GM23338 (cell line): ENCODE data around the gene EXD3. TPM values are rescaled to one million over a fixed set of nuclear protein-coding genes. Genes with fewer than 3 reads are reported as not detected.

Experiments
- ATAC-seq: fragments of 200-7000 bp; cut with Tn5 transposase; 3 replicates; pipeline ENCODE4 v1.9.1; 2020
- DNase-seq: peaks from one replicate; pipeline ENCODE4 v3.0.0-alpha.2; 2015; ENCODE audit warnings: low spot score
- H2AFZ ChIP-seq: fragments of 200-600 bp; sonication (generic); 2 replicates; pipeline ENCODE4 v1.8.0; 2016; ENCODE audit warnings: antibody characterized with exemption, mild to moderate bottlenecking, moderate library complexity
- H3F3A ChIP-seq: fragments of 200-600 bp; sonication (generic); replicated peaks from 2 replicates; pipeline ENCODE4 v1.8.0; 2017; ENCODE audit warnings: antibody characterized with exemption, mixed run types, low read depth
- H3K27ac ChIP-seq: fragments of 200-600 bp; sonication (generic); 2 replicates; pipeline ENCODE4 v1.6.1; 2016; ENCODE audit warnings: low read depth
- H3K27me3 ChIP-seq: fragments of 200-600 bp; sonication (generic); 2 replicates; pipeline ENCODE4 v1.8.0; 2016; ENCODE audit warnings: mild to moderate bottlenecking, mixed run types, moderate library complexity; ENCODE audit not compliant: insufficient read depth
- H3K36me3 ChIP-seq: fragments of 200-600 bp; sonication (generic); 2 replicates; pipeline ENCODE4 v1.8.0; 2016; ENCODE audit warnings: mild to moderate bottlenecking; ENCODE audit not compliant: insufficient read depth
- H3K4me1 ChIP-seq: fragments of 200-600 bp; sonication (generic); 2 replicates; pipeline ENCODE4 v1.8.0; 2016; ENCODE audit warnings: mild to moderate bottlenecking, moderate library complexity; ENCODE audit not compliant: insufficient read depth
- H3K4me2 ChIP-seq: fragments of 200-600 bp; sonication (generic); 2 replicates; pipeline ENCODE4 v1.7.1; 2017; ENCODE audit warnings: mixed run types
- H3K4me3 ChIP-seq: fragments of 200-600 bp; sonication (generic); 2 replicates; pipeline ENCODE4 v1.6.1; 2016; ENCODE audit warnings: mixed run types
- H3K79me2 ChIP-seq: fragments of 200-600 bp; sonication (generic); replicated peaks from 2 replicates; pipeline ENCODE4 v1.8.0; 2017; ENCODE audit warnings: mild to moderate bottlenecking; ENCODE audit not compliant: insufficient read depth
- H3K9me2 ChIP-seq: fragments of 200-600 bp; sonication (generic); 2 replicates; pipeline ENCODE4 v1.8.0; 2017; ENCODE audit not compliant: insufficient read depth
- H4K20me1 ChIP-seq: fragments of 200-600 bp; sonication (generic); replicated peaks from 2 replicates; pipeline ENCODE4 v1.8.0; 2017; ENCODE audit warnings: mild to moderate bottlenecking; ENCODE audit not compliant: insufficient read depth
- H3K27ac Mint-ChIP-seq: 2 replicates; pipeline ENCODE4 v1.8.0; 2020; ENCODE audit warnings: inconsistent platforms, mild to moderate bottlenecking, moderate library complexity, mixed read lengths
- H3K27me3 Mint-ChIP-seq: 3 replicates; pipeline ENCODE4 v1.8.0; 2022; ENCODE audit warnings: low read depth, mild to moderate bottlenecking, moderate library complexity, mixed read lengths, inconsistent platforms; ENCODE audit not compliant: insufficient read depth, poor library complexity
- H3K36me3 Mint-ChIP-seq: 3 replicates; pipeline ENCODE4 v1.8.0; 2021; ENCODE audit warnings: low read depth, mild to moderate bottlenecking, inconsistent platforms, moderate library complexity, mixed read lengths
- H3K4me1 Mint-ChIP-seq: 3 replicates; pipeline ENCODE4 v1.8.0; 2020; ENCODE audit warnings: mild to moderate bottlenecking, inconsistent platforms, mixed read lengths
- H3K4me3 Mint-ChIP-seq: 3 replicates; pipeline ENCODE4 v1.8.0; 2021; ENCODE audit warnings: moderate library complexity, mild to moderate bottlenecking, inconsistent platforms, mixed read lengths
- H3K9me3 Mint-ChIP-seq: 3 replicates; pipeline ENCODE4 v1.8.0; 2020; ENCODE audit warnings: moderate library complexity, mild to moderate bottlenecking, inconsistent platforms, mixed read lengths
- CREB1 ChIP-seq: fragments of 250-450 bp; sonication (Bioruptor Pico); IDR thresholded peaks from 2 replicates; pipeline ENCODE4 v1.5.0; 2020; ENCODE audit warnings: low read depth, mild to moderate bottlenecking, moderate library complexity
- EZH2 ChIP-seq: fragments of 200-600 bp; sonication (generic); IDR thresholded peaks from one replicate; pipeline ENCODE4 v1.8.0; 2017; ENCODE audit warnings: antibody characterized with exemption, mild to moderate bottlenecking, low read depth; ENCODE audit not compliant: unreplicated experiment
- JUNB ChIP-seq: IDR thresholded peaks from one replicate; pipeline ENCODE4 v1.6.1; 2016; ENCODE audit warnings: antibody characterized with exemption; ENCODE audit not compliant: unreplicated experiment
- POLR2AphosphoS5 ChIP-seq: IDR thresholded peaks from 2 replicates; pipeline ENCODE4 v1.6.1; 2016; ENCODE audit warnings: antibody characterized with exemption, low read depth
- REST ChIP-seq: IDR thresholded peaks from one replicate; pipeline ENCODE4 v1.6.1; 2018; ENCODE audit warnings: antibody characterized with exemption; ENCODE audit not compliant: unreplicated experiment
- STAT1 ChIP-seq: IDR thresholded peaks from one replicate; pipeline ENCODE4 v1.6.1; 2016; ENCODE audit warnings: antibody characterized with exemption; ENCODE audit not compliant: unreplicated experiment
- ZNF114 ChIP-seq: fragments of 250-450 bp; sonication (Bioruptor Pico); IDR thresholded peaks from 2 replicates; pipeline ENCODE4 v1.5.0; 2020; ENCODE audit warnings: mild to moderate bottlenecking, moderate library complexity
- ZNF331 ChIP-seq: fragments of 250-450 bp; sonication (Bioruptor Pico); IDR thresholded peaks from 2 replicates; pipeline ENCODE4 v1.5.0; 2020; ENCODE audit warnings: low read depth, mild to moderate bottlenecking, moderate library complexity
- polyA plus RNA-seq: library from polyadenylated mRNA; unstranded; fragments of >200 nt; fragmentation: Nextera tagmentation; extraction: Ambion mirVana; gene quantifications from 2 replicates; pipeline ENCODE4 v1.2.1, GENCODE V29; 2016
- total RNA-seq: library from RNA; depleted of rRNA; stranded (reverse); fragments of >200 nt; shearing (Covaris generic); gene quantifications from 2 replicates; pipeline ENCODE4 v1.2.3, GENCODE V29; 2014
- TF ChIP-seq, protein P1 (sequence below), 2 experiments: fragments of 200-600 bp in 1 of 2; sonication (generic) in 1 of 2; conservative IDR thresholded peaks; 2 replicates each; pipeline versions ENCODE4 v1.5.1 to v1.6.1; 2016 to 2017; ENCODE audit warnings: antibody characterized with exemption in 2 of 2, low read depth in 2 of 2, mild to moderate bottlenecking in 2 of 2, moderate library complexity in 1 of 2

EXD3 gene
- total and polyA plus RNA-seq, 2 experiments from 2014 or later = 3.6 to 9.7 TPM

GRCh38 chr9:137426018-137426681 is 3.2 kb upstream of the EXD3 start:
- Mint-ChIP-seq H3K36me3 (no peaks in the 10 kb centered on the region; the same call in 2 of the 3 replicates), H3K9me3 (no peaks in the 10 kb centered on the region; the same call in 2 of the 3 replicates), H3K4me1 (peaks cover 4% of the 10 kb centered on the region; the same call in 2 of the 3 replicates), H3K27me3 (peaks cover 10% of the 10 kb centered on the region), H3K4me3 (no peak overlapping the region), H3K27ac (no peak overlapping the region)
- Histone ChIP-seq H3K4me2 (no peak overlapping the region), H2AFZ (no peak overlapping the region), H3K27me3 (peaks cover 9% of the 10 kb centered on the region), H3K79me2 (peaks cover 12% of the 10 kb centered on the region), H3K36me3 (no peaks in the 10 kb centered on the region), H3K9me2 (no peaks in the 10 kb centered on the region), H4K20me1 (no peaks in the 10 kb centered on the region; the same call in 1 of the 2 replicates), H3K4me3 (no peak overlapping the region), H3K27ac (no peak overlapping the region), H3K4me1 (peaks cover 6% of the 10 kb centered on the region), H3F3A (no peaks in the 10 kb centered on the region; the same call in 1 of the 2 replicates)
- no peak for ATAC-seq
- TF ChIP-seq JUNB = no peak
- TF ChIP-seq POLR2AphosphoS5 = no peak
- no peak for TF ChIP-seq ZNF114 (CRISPR knock-in tag)
- no peak for TF ChIP-seq ZNF331 (CRISPR knock-in tag)
- TF ChIP-seq EZH2 = no peak
- TF ChIP-seq, protein P1, sequence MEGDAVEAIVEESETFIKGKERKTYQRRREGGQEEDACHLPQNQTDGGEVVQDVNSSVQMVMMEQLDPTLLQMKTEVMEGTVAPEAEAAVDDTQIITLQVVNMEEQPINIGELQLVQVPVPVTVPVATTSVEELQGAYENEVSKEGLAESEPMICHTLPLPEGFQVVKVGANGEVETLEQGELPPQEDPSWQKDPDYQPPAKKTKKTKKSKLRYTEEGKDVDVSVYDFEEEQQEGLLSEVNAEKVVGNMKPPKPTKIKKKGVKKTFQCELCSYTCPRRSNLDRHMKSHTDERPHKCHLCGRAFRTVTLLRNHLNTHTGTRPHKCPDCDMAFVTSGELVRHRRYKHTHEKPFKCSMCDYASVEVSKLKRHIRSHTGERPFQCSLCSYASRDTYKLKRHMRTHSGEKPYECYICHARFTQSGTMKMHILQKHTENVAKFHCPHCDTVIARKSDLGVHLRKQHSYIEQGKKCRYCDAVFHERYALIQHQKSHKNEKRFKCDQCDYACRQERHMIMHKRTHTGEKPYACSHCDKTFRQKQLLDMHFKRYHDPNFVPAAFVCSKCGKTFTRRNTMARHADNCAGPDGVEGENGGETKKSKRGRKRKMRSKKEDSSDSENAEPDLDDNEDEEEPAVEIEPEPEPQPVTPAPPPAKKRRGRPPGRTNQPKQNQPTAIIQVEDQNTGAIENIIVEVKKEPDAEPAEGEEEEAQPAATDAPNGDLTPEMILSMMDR (conservative IDR thresholded peaks at IDR 0.05; ENCODE audit: low read depth in 2 of 2) = no peak
- TF ChIP-seq STAT1 = no peak
- TF ChIP-seq CREB1 (CRISPR knock-in tag) = no peak
- no peak for TF ChIP-seq REST
- DNase-seq = no peak
